ENCODE results near the gene ANKRD29. TPM values are rescaled to one million over a fixed set of nuclear protein-coding genes. Genes with fewer than 3 reads are reported as not detected.

The ANKRD29 gene
- total RNA-seq, 4 donors from 2014 or later, result 0.99 to 4.4 (median 1.8) TPM

DNA sequence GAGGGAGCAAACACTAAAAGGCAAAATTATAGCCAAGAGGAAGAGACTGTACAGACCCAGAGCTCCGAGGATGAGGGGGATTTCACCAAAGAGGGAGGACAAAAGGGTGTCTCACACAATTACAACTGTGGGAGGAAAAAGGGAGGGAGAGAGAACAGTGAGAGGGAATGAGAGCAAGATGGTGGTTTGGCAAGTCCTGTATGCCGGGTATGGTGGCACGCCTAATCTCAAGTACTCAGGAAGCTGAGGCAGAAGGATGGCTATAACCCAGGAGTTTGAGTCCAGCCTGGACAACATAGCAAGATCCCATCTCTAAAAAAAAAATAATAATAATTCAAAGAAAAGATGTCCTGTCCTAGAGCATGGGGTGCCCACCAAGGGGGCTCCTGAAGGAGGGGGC lies 110.7 kb downstream of the ANKRD29 start:
- TF ChIP-seq POLR2A (IDR thresholded peaks at IDR 0.05), result no peak
- TF ChIP-seq, protein P1, sequence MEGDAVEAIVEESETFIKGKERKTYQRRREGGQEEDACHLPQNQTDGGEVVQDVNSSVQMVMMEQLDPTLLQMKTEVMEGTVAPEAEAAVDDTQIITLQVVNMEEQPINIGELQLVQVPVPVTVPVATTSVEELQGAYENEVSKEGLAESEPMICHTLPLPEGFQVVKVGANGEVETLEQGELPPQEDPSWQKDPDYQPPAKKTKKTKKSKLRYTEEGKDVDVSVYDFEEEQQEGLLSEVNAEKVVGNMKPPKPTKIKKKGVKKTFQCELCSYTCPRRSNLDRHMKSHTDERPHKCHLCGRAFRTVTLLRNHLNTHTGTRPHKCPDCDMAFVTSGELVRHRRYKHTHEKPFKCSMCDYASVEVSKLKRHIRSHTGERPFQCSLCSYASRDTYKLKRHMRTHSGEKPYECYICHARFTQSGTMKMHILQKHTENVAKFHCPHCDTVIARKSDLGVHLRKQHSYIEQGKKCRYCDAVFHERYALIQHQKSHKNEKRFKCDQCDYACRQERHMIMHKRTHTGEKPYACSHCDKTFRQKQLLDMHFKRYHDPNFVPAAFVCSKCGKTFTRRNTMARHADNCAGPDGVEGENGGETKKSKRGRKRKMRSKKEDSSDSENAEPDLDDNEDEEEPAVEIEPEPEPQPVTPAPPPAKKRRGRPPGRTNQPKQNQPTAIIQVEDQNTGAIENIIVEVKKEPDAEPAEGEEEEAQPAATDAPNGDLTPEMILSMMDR (IDR thresholded peaks at IDR 0.05), result no peak
- WGBS, 2 donors, result 61 to 93% methylated on average over 3 of the region's 3 CpGs
- H3K4me3 ChIP-seq (ENCODE audit: low read depth, poor library complexity, severe bottlenecking), result no peak overlapping the region
- intact Hi-C loops (cut with DNase I; ENCODE audit: low total_unique reads), result no loop called here
- peak in 1 of 2 donors; percentile 3 for DNase-seq (ENCODE audit: low spot score in 2 of 2)

DNA sequence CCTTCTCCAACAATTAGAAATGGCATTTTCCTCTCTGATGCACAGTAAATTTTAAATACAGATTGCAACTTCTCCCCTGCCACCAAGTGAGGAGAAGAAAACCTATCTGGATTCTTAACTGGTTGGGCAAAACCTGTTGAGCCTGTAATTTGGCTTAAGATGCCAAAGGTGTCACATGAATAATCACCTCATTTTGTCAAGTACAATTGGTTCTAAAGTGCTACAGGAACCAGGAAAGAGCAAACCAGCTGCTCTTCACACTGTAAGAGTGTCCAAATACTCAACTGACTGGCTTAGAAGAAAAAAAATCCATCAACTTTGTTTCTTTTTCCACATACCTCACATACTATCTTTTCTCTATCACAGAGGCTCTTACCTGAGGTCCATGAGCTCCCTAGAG lies 111.8 kb downstream of the ANKRD29 start:
- DNase-seq (ENCODE audit: low spot score in 2 of 2), result peak; percentile 3 to 53

More for the DNA sequence above, 111.8 kb downstream of the ANKRD29 start:
- TF ChIP-seq, protein P1 (IDR thresholded peaks at IDR 0.05), result no peak
- no peak for TF ChIP-seq POLR2A (IDR thresholded peaks at IDR 0.05)
- intact Hi-C loops (cut with DNase I; ENCODE audit: low total_unique reads), result no loop called here
- no peak overlapping the region for H3K4me3 ChIP-seq (ENCODE audit: low read depth, poor library complexity, severe bottlenecking)

Other genes starting within 250 kb of the ANKRD29 start
- 100 to 1,000 TPM in 2 of 4 donors, 10 to 100 TPM in 2; 74.2 to 131 (median 98.7) TPM for gene RIOK3, start 209.6 kb downstream of the ANKRD29 start, total RNA-seq
- gene RMC1, start 159.4 kb downstream of the ANKRD29 start, total RNA-seq, result 10 to 100 TPM; 16.6 to 33.1 (median 25.4) TPM
- gene NPC1, start 76.4 kb downstream of the ANKRD29 start, total RNA-seq, result 100 to 1,000 TPM in 2 of 4 donors, 10 to 100 TPM in 2; 75.1 to 114 (median 100) TPM
- 100 to 1,000 TPM; 155 to 456 (median 173) TPM for gene LAMA3, start 26.5 kb upstream of the ANKRD29 start, total RNA-seq